ENCODE results near the gene DEPDC5.

DNA sequence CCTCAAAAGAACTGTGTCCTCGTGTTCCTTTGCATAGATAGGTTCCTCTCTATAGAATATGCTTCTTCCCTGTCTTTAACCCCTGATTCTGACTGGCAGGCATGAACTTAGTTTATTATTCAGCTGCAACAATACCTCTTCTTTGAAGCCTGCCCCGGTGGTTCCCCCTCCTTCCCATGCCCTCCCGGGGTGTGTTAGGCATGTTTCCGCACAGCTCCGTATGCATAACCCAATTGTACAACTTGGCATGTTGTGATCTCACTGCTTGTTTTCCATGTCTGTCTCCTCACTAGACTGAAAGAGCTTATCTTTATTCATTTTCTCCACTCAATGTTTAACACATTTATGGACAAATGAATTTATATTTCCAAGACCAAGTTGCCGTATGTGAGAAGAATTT, 72.6 kb downstream of the DEPDC5 start:
- TF ChIP-seq, protein P1, sequence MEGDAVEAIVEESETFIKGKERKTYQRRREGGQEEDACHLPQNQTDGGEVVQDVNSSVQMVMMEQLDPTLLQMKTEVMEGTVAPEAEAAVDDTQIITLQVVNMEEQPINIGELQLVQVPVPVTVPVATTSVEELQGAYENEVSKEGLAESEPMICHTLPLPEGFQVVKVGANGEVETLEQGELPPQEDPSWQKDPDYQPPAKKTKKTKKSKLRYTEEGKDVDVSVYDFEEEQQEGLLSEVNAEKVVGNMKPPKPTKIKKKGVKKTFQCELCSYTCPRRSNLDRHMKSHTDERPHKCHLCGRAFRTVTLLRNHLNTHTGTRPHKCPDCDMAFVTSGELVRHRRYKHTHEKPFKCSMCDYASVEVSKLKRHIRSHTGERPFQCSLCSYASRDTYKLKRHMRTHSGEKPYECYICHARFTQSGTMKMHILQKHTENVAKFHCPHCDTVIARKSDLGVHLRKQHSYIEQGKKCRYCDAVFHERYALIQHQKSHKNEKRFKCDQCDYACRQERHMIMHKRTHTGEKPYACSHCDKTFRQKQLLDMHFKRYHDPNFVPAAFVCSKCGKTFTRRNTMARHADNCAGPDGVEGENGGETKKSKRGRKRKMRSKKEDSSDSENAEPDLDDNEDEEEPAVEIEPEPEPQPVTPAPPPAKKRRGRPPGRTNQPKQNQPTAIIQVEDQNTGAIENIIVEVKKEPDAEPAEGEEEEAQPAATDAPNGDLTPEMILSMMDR (IDR thresholded peaks at IDR 0.05): no peak
- no peak for TF ChIP-seq POLR2A (IDR thresholded peaks at IDR 0.05)
- TF ChIP-seq POLR2AphosphoS5 (IDR thresholded peaks at IDR 0.05): no peak

All from breast epithelium (tissue), 3 donors.